HCT116 (cell line): ENCODE results near the gene GGA2. TPM values are rescaled to one million over a fixed set of nuclear protein-coding genes. Genes with fewer than 3 reads are reported as not detected.

ENCODE experiments used
- ATAC-seq: fragments of 200-7000 bp; cut with Tn5 transposase; 2 replicates; pipeline ENCODE4 v1.9.1; 2020; ENCODE audit warnings: mild to moderate bottlenecking, moderate library complexity
- BruUV-seq: library from RNA; stranded (reverse); fragments of 400-500 nt; replicated peaks from 2 replicates; lab custom pipeline; 2021; lab: Mats Ljungman, UMichigan
- CTCF ChIA-PET: fragments of 300-600 bp; sonication (Branson Sonifier 250); formaldehyde crosslinking; loops from one replicate; lab custom pipeline; 2021; ENCODE audit warnings: antibody characterized with exemption; lab: Charles Lee
- POLR2A ChIA-PET: fragments of 300-600, 350-600 bp; sonication (Branson Sonifier 250); formaldehyde crosslinking; loops from one replicate; lab custom pipeline; 2021; ENCODE audit warnings: antibody characterized with exemption; lab: Charles Lee
- RAD21 ChIA-PET, 2 experiments: fragments of 300-600 bp; sonication (Branson Sonifier 250); formaldehyde crosslinking; loops; one replicate each; lab custom pipeline; 2023; ENCODE audit warnings: low total read pairs in 2 of 2; ENCODE audit not compliant: uncharacterized antibody in 2 of 2, unreplicated experiment in 2 of 2, low non-redundant PET in 1 of 2; lab: Charles Lee
- DNase-seq: peaks from one replicate; pipeline ENCODE4 v3.0.0-alpha.2; 2010; ENCODE audit warnings: low read depth, low spot score
- H2AFZ ChIP-seq: fragments of 200-600 bp; shearing (Covaris generic), sonication (generic); 2 replicates; pipeline ENCODE4 v1.6.1; 2017; ENCODE audit warnings: low read depth, mixed run types, mixed read lengths, antibody characterized with exemption, low read length; ENCODE audit not compliant: poor library complexity, severe bottlenecking
- H3K27ac ChIP-seq: 2 replicates; pipeline ENCODE4 v1.5.1; 2012; ENCODE audit warnings: low read depth, low read length
- H3K27me3 ChIP-seq: fragments of 200-600 bp; sonication (generic); 2 replicates; pipeline ENCODE4 v1.6.1; 2016; ENCODE audit warnings: mixed run types, low read length, mixed read lengths; ENCODE audit not compliant: insufficient read depth
- H3K36me3 ChIP-seq, 2 experiments: fragments of 200-500 bp in 1 of 2; fragments of 200-600 bp in 1 of 2; sonication (Bioruptor generic) in 1 of 2; sonication (generic) in 1 of 2; 2 replicates each; pipeline versions ENCODE4 v1.5.1 to v1.6.1; 2014 to 2016; ENCODE audit warnings: low read length in 2 of 2, inconsistent platforms in 1 of 2, mixed read lengths in 1 of 2, mixed run types in 1 of 2; ENCODE audit not compliant: insufficient read depth in 2 of 2, control insufficient read depth in 1 of 2
- H3K4me1 ChIP-seq, 2 experiments: fragments of 200-600 bp in 1 of 2; sonication (generic) in 1 of 2; 2 replicates each; pipeline versions ENCODE4 v1.5.1 to v1.6.1; 2012 to 2017; ENCODE audit warnings: low read length in 2 of 2, inconsistent platforms in 1 of 2, mild to moderate bottlenecking in 1 of 2, mixed read lengths in 1 of 2, mixed run types in 1 of 2, moderate library complexity in 1 of 2; ENCODE audit not compliant: insufficient read depth in 2 of 2, control insufficient read depth in 1 of 2
- H3K4me2 ChIP-seq: fragments of 200-600 bp; sonication (generic); 2 replicates; pipeline ENCODE4 v1.6.1; 2017; ENCODE audit warnings: mixed run types, low read length, mixed read lengths
- H3K4me3 ChIP-seq, 2 experiments: fragments of 200-600 bp in 1 of 2; sonication (generic) in 1 of 2; replicated peaks in 1 of 2; 2 replicates each; pipeline ENCODE4 v1.5.1; 2011 to 2016; ENCODE audit warnings: low read length in 2 of 2, control low read depth in 1 of 2, low read depth in 1 of 2, mild to moderate bottlenecking in 1 of 2, mixed read lengths in 1 of 2, mixed run types in 1 of 2
- H3K79me2 ChIP-seq: fragments of 200-600 bp; sonication (generic); 2 replicates; pipeline ENCODE4 v1.6.1; 2017; ENCODE audit warnings: mild to moderate bottlenecking, mixed run types, low read length, moderate library complexity, mixed read lengths; ENCODE audit not compliant: insufficient read depth
- H3K9ac ChIP-seq: fragments of 200-600 bp; sonication (generic); 2 replicates; pipeline ENCODE4 v1.6.1; 2016; ENCODE audit warnings: low read length, mixed read lengths
- H3K9me2 ChIP-seq: fragments of 200-600 bp; sonication (generic), shearing (Covaris generic); 2 replicates; pipeline ENCODE4 v1.6.1; 2017; ENCODE audit warnings: mixed run types, mild to moderate bottlenecking, moderate library complexity; ENCODE audit not compliant: insufficient read depth
- H3K9me3 ChIP-seq, 2 experiments: fragments of 200-500 bp in 1 of 2; fragments of 200-600 bp in 1 of 2; sonication (Bioruptor generic) in 1 of 2; sonication (generic) in 1 of 2; 2 replicates each; pipeline ENCODE4 v1.6.1; 2014 to 2017; ENCODE audit warnings: low read length in 2 of 2, mixed read lengths in 2 of 2, inconsistent platforms in 1 of 2, low read depth in 1 of 2, mild to moderate bottlenecking in 1 of 2, mixed run types in 1 of 2, moderate library complexity in 1 of 2; ENCODE audit not compliant: control insufficient read depth in 1 of 2, insufficient read depth in 1 of 2
- H4K20me1 ChIP-seq: fragments of 200-600 bp; sonication (generic), shearing (Covaris generic); 2 replicates; pipeline ENCODE4 v1.6.1; 2017; ENCODE audit warnings: mixed run types, mild to moderate bottlenecking, moderate library complexity; ENCODE audit not compliant: insufficient read depth
- ATF3 ChIP-seq: IDR thresholded peaks from 2 replicates; pipeline ENCODE4 v1.6.1; 2012
- EZH2 ChIP-seq: fragments of 200-600 bp; sonication (generic); IDR thresholded peaks from 2 replicates; pipeline ENCODE4 v1.6.1; 2017; ENCODE audit warnings: antibody characterized with exemption, mixed run types
- MAX ChIP-seq: IDR thresholded peaks from 2 replicates; pipeline ENCODE4 v1.6.1; 2012
- POLR2AphosphoS5 ChIP-seq: IDR thresholded peaks from 2 replicates; pipeline ENCODE4 v1.6.1; 2011; ENCODE audit warnings: mild to moderate bottlenecking, low read depth, low read length, moderate library complexity
- RAD21 ChIP-seq: IDR thresholded peaks from 2 replicates; pipeline ENCODE4 v1.6.1; 2012; ENCODE audit warnings: low read depth, mild to moderate bottlenecking
- SIN3A ChIP-seq: IDR thresholded peaks from 2 replicates; pipeline ENCODE4 v1.6.1; 2012; ENCODE audit warnings: low read depth
- YY1 ChIP-seq: IDR thresholded peaks from 2 replicates; pipeline ENCODE4 v1.6.1; 2011; ENCODE audit warnings: low read length, low read depth, moderate library complexity, mild to moderate bottlenecking; ENCODE audit not compliant: insufficient replicate concordance; ENCODE audit errors: extremely low read depth
- ZFX ChIP-seq: fragments of 450-650 bp; IDR thresholded peaks from 2 replicates; pipeline ENCODE4 v1.6.1; 2017
- ZNF274 ChIP-seq: fragments of 200-500 bp; sonication (Bioruptor generic); IDR thresholded peaks from 2 replicates; pipeline ENCODE4 v1.6.1; 2014; ENCODE audit warnings: mild to moderate bottlenecking, low read depth, low read length, inconsistent platforms
- intact Hi-C: fragments of 100-400 bp; cut with micrococcal nuclease; formaldehyde crosslinking; loops from 2 replicates; pipeline ENCODE4 v1.10.0; 2022
- total RNA-seq: library from RNA; stranded (reverse); gene quantifications from one replicate; pipeline ENCODE4 v1.2.1, GENCODE V29; 2021; ENCODE audit not compliant: unreplicated experiment

GGA2 gene
- total RNA-seq, 1 experiment from 2014 or later = 68.3 TPM

- POLR2A ChIA-PET = no interaction called here
- peak; percentile 28 for ATAC-seq
- peaks cover 22% of the 10 kb centered on the region for H3K79me2 ChIP-seq
- H3K9me3 ChIP-seq = no peaks in the 10 kb centered on the region
- intact Hi-C loops = no loop called here
- peaks cover 6 to 15% of the 10 kb centered on the region in 2 experiments for H3K4me1 ChIP-seq
- peak overlapping the region; percentile 75 for H3K9ac ChIP-seq
- RAD21 ChIA-PET = no interaction called here
- peak overlapping the region; percentile 74 to 84 for H3K4me3 ChIP-seq
- peak overlapping the region; percentile 80 for H3K4me2 ChIP-seq
- no peaks in the 10 kb centered on the region for H3K36me3 ChIP-seq
- TF ChIP-seq MAX = no peak
- no peak for TF ChIP-seq EZH2
- TF ChIP-seq ZNF274 = no peak
- TF ChIP-seq SIN3A = no peak
- no peak for TF ChIP-seq RAD21
- no peak for TF ChIP-seq ATF3
- no peak for TF ChIP-seq POLR2AphosphoS5
- TF ChIP-seq ZFX = no peak
- no peak for TF ChIP-seq YY1
- H3K27me3 ChIP-seq = no peaks in the 10 kb centered on the region
- BruUV-seq = no TSS peak
- H3K9me2 ChIP-seq = no peaks in the 10 kb centered on the region
- CTCF ChIA-PET = interaction anchor here (2.2 kb wide), 1 partner anchor 18 kb away, joined by 16 read pairs; no protein-coding TSS in a partner anchor
- no peaks in the 10 kb centered on the region for H4K20me1 ChIP-seq
- DNase-seq = no peak
- peak overlapping the region; percentile 84; the same call in 1 of the 2 replicates for H3K27ac ChIP-seq
- peak overlapping the region; percentile 69 for H2AFZ ChIP-seq
Measured at GRCh38 chr16:23453338-23454052, 56.8 kb downstream of the GGA2 start.
